ENCODE results near the gene GTF3C1. TPM values are rescaled to one million over a fixed set of nuclear protein-coding genes. Genes with fewer than 3 reads are reported as not detected.
A peak's percentile ranks its signal among the peaks of the same experiment; 100 is the strongest.

Gene GTF3C1
- total RNA-seq, 1 donor from 2014 or later: 108 TPM

GRCh38 chr16:27564224-27564623 lies 14.5 kb upstream of the GTF3C1 start:
- DNase-seq (ENCODE audit: low read depth): peak; percentile 37

GRCh38 chr16:27561216-27561615 lies 11.5 kb upstream of the GTF3C1 start:
- DNase-seq (ENCODE audit: low read depth): no peak

GRCh38 chr16:27558932-27559331 lies 9.2 kb upstream of the GTF3C1 start:
- DNase-seq (ENCODE audit: low read depth): no peak

GRCh38 chr16:27558434-27558833 lies 8.7 kb upstream of the GTF3C1 start:
- no peak for DNase-seq (ENCODE audit: low read depth)

- DNase-seq (ENCODE audit: low read depth): no peak
Measured at GRCh38 chr16:27556471-27556870, 6.8 kb upstream of the GTF3C1 start.

- DNase-seq (ENCODE audit: low read depth): peak; percentile 46
Measured at GRCh38 chr16:27551036-27551435, 1.3 kb upstream of the GTF3C1 start.

GRCh38 chr16:27550582-27550920 lies 838 bp upstream of the GTF3C1 start:
- DNase-seq (ENCODE audit: low read depth): no peak

- DNase-seq (ENCODE audit: low read depth): no peak
Measured at GRCh38 chr16:27549464-27549745, 308 bp downstream of the GTF3C1 start.

- DNase-seq (ENCODE audit: low read depth): no peak
Measured at GRCh38 chr16:27547851-27548250, 1.9 kb downstream of the GTF3C1 start.

- DNase-seq (ENCODE audit: low read depth): peak; percentile 83
Measured at GRCh38 chr16:27547134-27547533, 2.6 kb downstream of the GTF3C1 start.

- DNase-seq (ENCODE audit: low read depth): no peak
Measured at GRCh38 chr16:27544671-27545070, 5.0 kb downstream of the GTF3C1 start.

- no peak for DNase-seq (ENCODE audit: low read depth)
Measured at GRCh38 chr16:27543801-27544200, 5.9 kb downstream of the GTF3C1 start.

GRCh38 chr16:27539636-27540035 lies 10.1 kb downstream of the GTF3C1 start:
- no peak for DNase-seq (ENCODE audit: low read depth)

GRCh38 chr16:27539120-27539519 lies 10.6 kb downstream of the GTF3C1 start:
- no peak for DNase-seq (ENCODE audit: low read depth)

- no peak for DNase-seq (ENCODE audit: low read depth)
Measured at GRCh38 chr16:27538528-27538927, 11.2 kb downstream of the GTF3C1 start.

- DNase-seq (ENCODE audit: low read depth): no peak
Measured at GRCh38 chr16:27534256-27534655, 15.5 kb downstream of the GTF3C1 start.

GRCh38 chr16:27531826-27532800 lies 17.6 kb downstream of the GTF3C1 start:
- no peak for DNase-seq (ENCODE audit: low read depth)

GRCh38 chr16:27531186-27531585 lies 18.5 kb downstream of the GTF3C1 start:
- DNase-seq (ENCODE audit: low read depth): peak; percentile 71

- peak; percentile 86 for DNase-seq (ENCODE audit: low read depth)
Measured at GRCh38 chr16:27529962-27530361, 19.8 kb downstream of the GTF3C1 start.

GRCh38 chr16:27528294-27528693 lies 21.4 kb downstream of the GTF3C1 start:
- no peak for DNase-seq (ENCODE audit: low read depth)

- DNase-seq (ENCODE audit: low read depth): peak; percentile 72
Measured at GRCh38 chr16:27526180-27526579, 23.5 kb downstream of the GTF3C1 start.

GRCh38 chr16:27522173-27522707 lies 27.5 kb downstream of the GTF3C1 start:
- DNase-seq (ENCODE audit: low read depth): no peak

Data from myocyte (in vitro differentiated cells).